SHP77 (cell line): Measurements from ENCODE around the gene KREMEN1.

ENCODE experiments used
- DNase-seq, 2 experiments: peaks; one replicate each; lab custom pipeline; 2025; lab: John Stamatoyannopoulos, UW

The KREMEN1 gene

GRCh38 chr22:29190051-29190450, 117.2 kb downstream of the KREMEN1 start:
- DNase-seq, result no peak

- DNase-seq, result no peak
Observed at GRCh38 chr22:29190918-29191317, 118.1 kb downstream of the KREMEN1 start.

GRCh38 chr22:29193021-29193420, 120.2 kb downstream of the KREMEN1 start:
- no peak for DNase-seq

GRCh38 chr22:29194184-29194583, 121.3 kb downstream of the KREMEN1 start:
- no peak for DNase-seq

GRCh38 chr22:29195118-29195963, 122.5 kb downstream of the KREMEN1 start:
- DNase-seq, result no peak

GRCh38 chr22:29195964-29196666, 123.3 kb downstream of the KREMEN1 start:
- no peak for DNase-seq

- DNase-seq, result no peak
Observed at GRCh38 chr22:29197096-29197495, 124.3 kb downstream of the KREMEN1 start.

- DNase-seq, result no peak
Observed at GRCh38 chr22:29198240-29198639, 125.4 kb downstream of the KREMEN1 start.

- no peak for DNase-seq
Observed at GRCh38 chr22:29199702-29200400, 127.0 kb downstream of the KREMEN1 start.

- no peak for DNase-seq
Observed at GRCh38 chr22:29200901-29201300, 128.1 kb downstream of the KREMEN1 start.

GRCh38 chr22:29201782-29202181, 128.9 kb downstream of the KREMEN1 start:
- no peak for DNase-seq

- DNase-seq, result peak; percentile 55 to 72
Observed at GRCh38 chr22:29202212-29203192, 129.7 kb downstream of the KREMEN1 start.

- no peak for DNase-seq
Observed at GRCh38 chr22:29203488-29204454, 130.9 kb downstream of the KREMEN1 start.

- DNase-seq, result no peak
Observed at GRCh38 chr22:29204455-29205183, 131.8 kb downstream of the KREMEN1 start.

- DNase-seq, result no peak
Observed at GRCh38 chr22:29205252-29205593, 132.4 kb downstream of the KREMEN1 start.

GRCh38 chr22:29205594-29206371, 132.9 kb downstream of the KREMEN1 start, which contains the start of gene EMID1:
TSS of gene EMID1 (plus strand) at chr22:29205896. CDS start at chr22:29206039, 143 bp downstream.
- DNase-seq, result peak in 1 of 2 experiments; percentile 54

- DNase-seq, result no peak
Observed at GRCh38 chr22:29206372-29207242, 133.8 kb downstream of the KREMEN1 start.

GRCh38 chr22:29207243-29207550, 134.4 kb downstream of the KREMEN1 start:
- DNase-seq, result no peak
